ENCODE data around the gene TRIM24. TPM values are rescaled to one million over a fixed set of nuclear protein-coding genes. Genes with fewer than 3 reads are reported as not detected.

The TRIM24 gene
- total RNA-seq, 2 experiments from 2014 or later, result 14.2 to 18.9 TPM

GRCh38 chr7:138549082-138549481, 89.0 kb downstream of the TRIM24 start:
- H3K27ac Mint-ChIP-seq, result no peak overlapping the region
- H3K4me3 Mint-ChIP-seq, result no peak overlapping the region
- DNase-seq, result no peak
- intact Hi-C loops (cut with DNase I, micrococcal nuclease), result no loop called here
- H3K27me3 Mint-ChIP-seq, result no peaks in the 10 kb centered on the region
- peaks cover 70% of the 10 kb centered on the region for H3K36me3 Mint-ChIP-seq (ENCODE audit: low read depth)
- peaks cover 23% of the 10 kb centered on the region for H3K9me3 Mint-ChIP-seq (ENCODE audit: low read depth)
- ATAC-seq, result no peak
- ChIA-PET POLR2A (no interaction called here), CTCF (no interaction called here)
- no peaks in the 10 kb centered on the region for H3K4me1 Mint-ChIP-seq

- no peaks in the 10 kb centered on the region for H3K4me1 Mint-ChIP-seq
- POLR2A ChIA-PET, result no interaction called here
- DNase-seq (no peak), ATAC-seq (no peak)
- CTCF ChIA-PET, result no interaction called here
- intact Hi-C loops (cut with DNase I, micrococcal nuclease), result no loop called here
- peaks cover 70% of the 10 kb centered on the region for H3K36me3 Mint-ChIP-seq (ENCODE audit: low read depth)
- no peak overlapping the region for H3K27ac Mint-ChIP-seq
- H3K9me3 Mint-ChIP-seq (ENCODE audit: low read depth), result peaks cover 22% of the 10 kb centered on the region
- H3K27me3 Mint-ChIP-seq, result no peaks in the 10 kb centered on the region
- no peak overlapping the region for H3K4me3 Mint-ChIP-seq
Measured at GRCh38 chr7:138550337-138550736, 90.3 kb downstream of the TRIM24 start.

GRCh38 chr7:138551102-138551501, 91.0 kb downstream of the TRIM24 start:
- no peaks in the 10 kb centered on the region for H3K27me3 Mint-ChIP-seq
- H3K4me1 Mint-ChIP-seq, result no peaks in the 10 kb centered on the region
- CTCF ChIA-PET, result no interaction called here
- H3K36me3 Mint-ChIP-seq (ENCODE audit: low read depth), result peaks cover 70% of the 10 kb centered on the region
- POLR2A ChIA-PET, result no interaction called here
- no peak overlapping the region for H3K4me3 Mint-ChIP-seq
- no peak for DNase-seq
- peaks cover 21% of the 10 kb centered on the region for H3K9me3 Mint-ChIP-seq (ENCODE audit: low read depth)
- no peak overlapping the region for H3K27ac Mint-ChIP-seq
- intact Hi-C loops (cut with DNase I, micrococcal nuclease), result no loop called here
- no peak for ATAC-seq

GRCh38 chr7:138553805-138554204, 93.7 kb downstream of the TRIM24 start:
- intact Hi-C loops (cut with DNase I, micrococcal nuclease), result no loop called here
- no peak for DNase-seq
- Mint-ChIP-seq H3K27me3 (no peaks in the 10 kb centered on the region), H3K27ac (no peak overlapping the region), H3K9me3 (ENCODE audit: low read depth) (peaks cover 41% of the 10 kb centered on the region), H3K4me3 (no peak overlapping the region), H3K36me3 (ENCODE audit: low read depth) (peaks cover 86% of the 10 kb centered on the region), H3K4me1 (no peaks in the 10 kb centered on the region)
- POLR2A ChIA-PET, result no interaction called here
- ATAC-seq, result no peak
- CTCF ChIA-PET, result no interaction called here

GRCh38 chr7:138554674-138555073, 94.6 kb downstream of the TRIM24 start:
- Mint-ChIP-seq H3K4me1 (no peaks in the 10 kb centered on the region), H3K27ac (no peak overlapping the region), H3K9me3 (ENCODE audit: low read depth) (peaks cover 41% of the 10 kb centered on the region), H3K27me3 (no peaks in the 10 kb centered on the region), H3K4me3 (no peak overlapping the region), H3K36me3 (ENCODE audit: low read depth) (peaks cover 88% of the 10 kb centered on the region)
- POLR2A ChIA-PET, result no interaction called here
- CTCF ChIA-PET, result no interaction called here
- DNase-seq (no peak), ATAC-seq (no peak)
- intact Hi-C loops (cut with DNase I, micrococcal nuclease), result no loop called here

GRCh38 chr7:138555684-138556083, 95.6 kb downstream of the TRIM24 start:
- ATAC-seq, result no peak
- Mint-ChIP-seq H3K27me3 (no peaks in the 10 kb centered on the region), H3K4me1 (no peaks in the 10 kb centered on the region), H3K27ac (no peak overlapping the region), H3K9me3 (ENCODE audit: low read depth) (peaks cover 43% of the 10 kb centered on the region), H3K4me3 (no peak overlapping the region), H3K36me3 (ENCODE audit: low read depth) (peaks cover 89% of the 10 kb centered on the region)
- CTCF ChIA-PET, result interaction anchor here (0.6 kb wide), 1 partner anchor 1501 kb away, joined by 3 read pairs; no protein-coding TSS in a partner anchor
- DNase-seq, result no peak
- POLR2A ChIA-PET, result no interaction called here
- intact Hi-C loops (cut with DNase I, micrococcal nuclease), result no loop called here

- ChIA-PET CTCF (no interaction called here), POLR2A (no interaction called here)
- ATAC-seq (no peak), DNase-seq (no peak)
- intact Hi-C loops (cut with DNase I, micrococcal nuclease), result no loop called here
- Mint-ChIP-seq H3K27me3 (no peaks in the 10 kb centered on the region), H3K4me3 (no peak overlapping the region), H3K4me1 (no peaks in the 10 kb centered on the region), H3K36me3 (ENCODE audit: low read depth) (peaks cover 95% of the 10 kb centered on the region), H3K27ac (no peak overlapping the region), H3K9me3 (ENCODE audit: low read depth) (peaks cover 46% of the 10 kb centered on the region)
Measured at GRCh38 chr7:138556771-138557484, 96.9 kb downstream of the TRIM24 start.

- POLR2A ChIA-PET, result no interaction called here
- H3K27ac Mint-ChIP-seq, result no peak overlapping the region
- DNase-seq (no peak), ATAC-seq (no peak)
- CTCF ChIA-PET, result no interaction called here
- no peaks in the 10 kb centered on the region for H3K27me3 Mint-ChIP-seq
- intact Hi-C loops (cut with DNase I, micrococcal nuclease), result no loop called here
- no peaks in the 10 kb centered on the region for H3K4me1 Mint-ChIP-seq
- H3K36me3 Mint-ChIP-seq (ENCODE audit: low read depth), result peaks cover 99% of the 10 kb centered on the region
- no peak overlapping the region for H3K4me3 Mint-ChIP-seq
- H3K9me3 Mint-ChIP-seq (ENCODE audit: low read depth), result peaks cover 54% of the 10 kb centered on the region
Measured at GRCh38 chr7:138559448-138559847, 99.4 kb downstream of the TRIM24 start.

GRCh38 chr7:138563808-138564207, 103.7 kb downstream of the TRIM24 start:
- ChIA-PET POLR2A (no interaction called here), CTCF (no interaction called here)
- H3K9me3 Mint-ChIP-seq (ENCODE audit: low read depth), result peaks cover 41% of the 10 kb centered on the region
- H3K27me3 Mint-ChIP-seq, result no peaks in the 10 kb centered on the region
- intact Hi-C loops (cut with DNase I, micrococcal nuclease), result no loop called here
- no peak for ATAC-seq
- no peak overlapping the region for H3K27ac Mint-ChIP-seq
- peaks cover 81% of the 10 kb centered on the region for H3K36me3 Mint-ChIP-seq (ENCODE audit: low read depth)
- no peak for DNase-seq
- H3K4me1 Mint-ChIP-seq, result no peaks in the 10 kb centered on the region
- no peak overlapping the region for H3K4me3 Mint-ChIP-seq

- no peaks in the 10 kb centered on the region for H3K4me1 Mint-ChIP-seq
- H3K36me3 Mint-ChIP-seq (ENCODE audit: low read depth), result peaks cover 80% of the 10 kb centered on the region
- CTCF ChIA-PET, result no interaction called here
- ATAC-seq (no peak), DNase-seq (no peak)
- peaks cover 38% of the 10 kb centered on the region for H3K9me3 Mint-ChIP-seq (ENCODE audit: low read depth)
- no peak overlapping the region for H3K4me3 Mint-ChIP-seq
- H3K27me3 Mint-ChIP-seq, result no peaks in the 10 kb centered on the region
- no peak overlapping the region for H3K27ac Mint-ChIP-seq
- intact Hi-C loops (cut with DNase I, micrococcal nuclease), result no loop called here
- POLR2A ChIA-PET, result no interaction called here
Measured at GRCh38 chr7:138564365-138564764, 104.3 kb downstream of the TRIM24 start.

- DNase-seq, result no peak
- Mint-ChIP-seq H3K4me3 (no peak overlapping the region), H3K27me3 (no peaks in the 10 kb centered on the region), H3K9me3 (ENCODE audit: low read depth) (peaks cover 38% of the 10 kb centered on the region), H3K36me3 (ENCODE audit: low read depth) (peaks cover 78% of the 10 kb centered on the region), H3K27ac (no peak overlapping the region), H3K4me1 (no peaks in the 10 kb centered on the region)
- ATAC-seq, result no peak
- ChIA-PET POLR2A (no interaction called here), CTCF (no interaction called here)
- intact Hi-C loops (cut with DNase I, micrococcal nuclease), result no loop called here
Measured at GRCh38 chr7:138565071-138565450, 105.0 kb downstream of the TRIM24 start.

GRCh38 chr7:138565451-138566114, 105.5 kb downstream of the TRIM24 start:
- Mint-ChIP-seq H3K4me3 (no peak overlapping the region), H3K9me3 (ENCODE audit: low read depth) (peaks cover 35% of the 10 kb centered on the region), H3K27ac (no peak overlapping the region), H3K36me3 (ENCODE audit: low read depth) (peaks cover 76% of the 10 kb centered on the region), H3K27me3 (no peaks in the 10 kb centered on the region), H3K4me1 (no peaks in the 10 kb centered on the region)
- intact Hi-C loops (cut with DNase I, micrococcal nuclease), result no loop called here
- no peak for ATAC-seq
- no peak for DNase-seq
- ChIA-PET CTCF (interaction anchor here (0.7 kb wide), 1 partner anchor 404 kb away, joined by 3 read pairs; no protein-coding TSS in a partner anchor), POLR2A (no interaction called here)
